IgD-negative memory B cell (primary cell): ENCODE results near the gene UVRAG. TPM values are rescaled to one million over a fixed set of nuclear protein-coding genes. Genes with fewer than 3 reads are reported as not detected.

Source experiments
- H3K27ac Mint-ChIP-seq, 3 donors: one replicate each; pipeline ENCODE4 v1.8.0; 2020 to 2022; ENCODE audit warnings: mild to moderate bottlenecking in 3 of 3, mixed read lengths in 3 of 3, moderate library complexity in 1 of 3
- H3K27me3 Mint-ChIP-seq: one replicate; pipeline ENCODE4 v1.8.0; 2021; ENCODE audit warnings: mixed read lengths
- H3K36me3 Mint-ChIP-seq: one replicate; pipeline ENCODE4 v1.8.0; 2020; ENCODE audit warnings: mild to moderate bottlenecking, mixed read lengths
- H3K4me1 Mint-ChIP-seq, 3 donors: one replicate each; pipeline ENCODE4 v1.8.0; 2020 to 2022; ENCODE audit warnings: mixed read lengths in 3 of 3, mild to moderate bottlenecking in 1 of 3
- H3K4me3 Mint-ChIP-seq, 4 donors: one replicate each; pipeline ENCODE4 v1.8.0; 2020 to 2022; ENCODE audit warnings: mild to moderate bottlenecking in 4 of 4, mixed read lengths in 4 of 4, moderate library complexity in 3 of 4
- H3K9me3 Mint-ChIP-seq, 3 donors: one replicate each; pipeline ENCODE4 v1.8.0; 2020 to 2021; ENCODE audit warnings: mixed read lengths in 3 of 3, mild to moderate bottlenecking in 1 of 3
- polyA plus RNA-seq: library from polyadenylated mRNA; unstranded; fragments of 300-500 nt; fragmentation: Illumina TruSeq; gene quantifications from one replicate; pipeline ENCODE4 v1.2.3, GENCODE V29; 2021

Gene UVRAG
- polyA plus RNA-seq, 1 donor from 2014 or later = 79.9 TPM

- peaks cover 17 to 37% (median 33%) of the 10 kb centered on the region in 3 donors for H3K4me1 Mint-ChIP-seq
- no peaks in the 10 kb centered on the region for H3K9me3 Mint-ChIP-seq
Measured at GRCh38 chr11:75938543-75938942, 123.5 kb downstream of the UVRAG start.

GRCh38 chr11:75939516-75939915 is 124.5 kb downstream of the UVRAG start:
- no peaks in the 10 kb centered on the region for H3K9me3 Mint-ChIP-seq
- H3K27me3 Mint-ChIP-seq = no peaks in the 10 kb centered on the region
- peaks cover 20 to 38% (median 32%) of the 10 kb centered on the region in 3 donors for H3K4me1 Mint-ChIP-seq
- no peak overlapping the region for H3K4me3 Mint-ChIP-seq
- H3K27ac Mint-ChIP-seq = no peak overlapping the region
- H3K36me3 Mint-ChIP-seq = no peaks in the 10 kb centered on the region

More at GRCh38 chr11:75938543-75938942, 123.5 kb downstream of the UVRAG start:
- H3K27ac Mint-ChIP-seq = no peak overlapping the region
- H3K4me3 Mint-ChIP-seq = no peak overlapping the region
- no peaks in the 10 kb centered on the region for H3K27me3 Mint-ChIP-seq
- H3K36me3 Mint-ChIP-seq = no peaks in the 10 kb centered on the region

GRCh38 chr11:75939992-75940391 is 125.0 kb downstream of the UVRAG start:
- Mint-ChIP-seq H3K9me3 (no peaks in the 10 kb centered on the region), H3K36me3 (no peaks in the 10 kb centered on the region), H3K4me1 (peaks cover 21 to 37% (median 31%) of the 10 kb centered on the region in 3 donors), H3K4me3 (peak overlapping the region in 1 of 4 donors; percentile 53), H3K27me3 (no peaks in the 10 kb centered on the region), H3K27ac (no peak overlapping the region)

- H3K4me3 Mint-ChIP-seq = no peak overlapping the region
- H3K9me3 Mint-ChIP-seq = no peaks in the 10 kb centered on the region
- peaks cover 25 to 45% (median 31%) of the 10 kb centered on the region in 3 donors for H3K4me1 Mint-ChIP-seq
- H3K27ac Mint-ChIP-seq = no peak overlapping the region
- no peaks in the 10 kb centered on the region for H3K36me3 Mint-ChIP-seq
- no peaks in the 10 kb centered on the region for H3K27me3 Mint-ChIP-seq
Measured at GRCh38 chr11:75940911-75941310, 125.9 kb downstream of the UVRAG start.

- Mint-ChIP-seq H3K4me1 (peaks cover 24 to 50% (median 40%) of the 10 kb centered on the region in 3 donors), H3K9me3 (no peaks in the 10 kb centered on the region), H3K4me3 (no peak overlapping the region), H3K27ac (peak overlapping the region in 1 of 3 donors; percentile 42), H3K36me3 (no peaks in the 10 kb centered on the region), H3K27me3 (no peaks in the 10 kb centered on the region)
Measured at GRCh38 chr11:75944515-75944914, 129.5 kb downstream of the UVRAG start.

- peaks cover 25 to 51% (median 42%) of the 10 kb centered on the region in 3 donors for H3K4me1 Mint-ChIP-seq
- H3K4me3 Mint-ChIP-seq = no peak overlapping the region
- no peaks in the 10 kb centered on the region for H3K9me3 Mint-ChIP-seq
Measured at GRCh38 chr11:75945446-75945845, 130.4 kb downstream of the UVRAG start.

GRCh38 chr11:75945947-75946346 is 130.9 kb downstream of the UVRAG start:
- Mint-ChIP-seq H3K9me3 (no peaks in the 10 kb centered on the region), H3K27me3 (no peaks in the 10 kb centered on the region), H3K4me1 (peaks cover 27 to 48% (median 46%) of the 10 kb centered on the region in 3 donors), H3K27ac (peak overlapping the region in 1 of 3 donors; percentile 45), H3K4me3 (peak overlapping the region in 1 of 4 donors; percentile 34), H3K36me3 (no peaks in the 10 kb centered on the region)

More at GRCh38 chr11:75945446-75945845, 130.4 kb downstream of the UVRAG start:
- peak overlapping the region in 1 of 3 donors; percentile 42 for H3K27ac Mint-ChIP-seq
- H3K27me3 Mint-ChIP-seq = no peaks in the 10 kb centered on the region
- no peaks in the 10 kb centered on the region for H3K36me3 Mint-ChIP-seq

GRCh38 chr11:75946531-75947530 is 131.8 kb downstream of the UVRAG start:
- no peaks in the 10 kb centered on the region for H3K9me3 Mint-ChIP-seq
- H3K27me3 Mint-ChIP-seq = no peaks in the 10 kb centered on the region
- peaks cover 25 to 47% (median 46%) of the 10 kb centered on the region in 3 donors for H3K4me1 Mint-ChIP-seq
- H3K27ac Mint-ChIP-seq = peak overlapping the region; percentile 14 to 45 (median 37)
- peak overlapping the region in 1 of 4 donors; percentile 34 for H3K4me3 Mint-ChIP-seq
- H3K36me3 Mint-ChIP-seq = no peaks in the 10 kb centered on the region

GRCh38 chr11:75949023-75949672 is 134.1 kb downstream of the UVRAG start:
- Mint-ChIP-seq H3K9me3 (no peaks in the 10 kb centered on the region), H3K27me3 (no peaks in the 10 kb centered on the region), H3K4me1 (peaks cover 27 to 57% (median 40%) of the 10 kb centered on the region in 3 donors), H3K36me3 (no peaks in the 10 kb centered on the region), H3K27ac (no peak overlapping the region), H3K4me3 (no peak overlapping the region)

GRCh38 chr11:75950141-75950540 is 135.1 kb downstream of the UVRAG start:
- Mint-ChIP-seq H3K36me3 (no peaks in the 10 kb centered on the region), H3K27me3 (no peaks in the 10 kb centered on the region), H3K27ac (no peak overlapping the region), H3K4me1 (peaks cover 30 to 56% (median 34%) of the 10 kb centered on the region in 3 donors), H3K9me3 (no peaks in the 10 kb centered on the region), H3K4me3 (no peak overlapping the region)

- H3K27me3 Mint-ChIP-seq = no peaks in the 10 kb centered on the region
- H3K36me3 Mint-ChIP-seq = peaks cover 4% of the 10 kb centered on the region
- H3K4me3 Mint-ChIP-seq = no peak overlapping the region
- peaks cover 28 to 51% (median 31%) of the 10 kb centered on the region in 3 donors for H3K4me1 Mint-ChIP-seq
- H3K27ac Mint-ChIP-seq = no peak overlapping the region
- H3K9me3 Mint-ChIP-seq = no peaks in the 10 kb centered on the region
Measured at GRCh38 chr11:75954039-75954438, 139.0 kb downstream of the UVRAG start.

GRCh38 chr11:75955443-75955842 is 140.4 kb downstream of the UVRAG start:
- Mint-ChIP-seq H3K36me3 (peaks cover 4% of the 10 kb centered on the region), H3K4me1 (peaks cover 28 to 55% (median 33%) of the 10 kb centered on the region in 3 donors), H3K4me3 (no peak overlapping the region), H3K27ac (no peak overlapping the region), H3K27me3 (no peaks in the 10 kb centered on the region), H3K9me3 (no peaks in the 10 kb centered on the region)

- H3K4me3 Mint-ChIP-seq = no peak overlapping the region
- no peak overlapping the region for H3K27ac Mint-ChIP-seq
Measured at GRCh38 chr11:75959540-75959939, 144.5 kb downstream of the UVRAG start.

GRCh38 chr11:75964071-75964470 is 149.1 kb downstream of the UVRAG start:
- H3K36me3 Mint-ChIP-seq = no peaks in the 10 kb centered on the region
- H3K27ac Mint-ChIP-seq = peak overlapping the region in 1 of 3 donors; percentile 12
- no peaks in the 10 kb centered on the region for H3K27me3 Mint-ChIP-seq
- H3K4me1 Mint-ChIP-seq = peaks cover 16 to 42% (median 36%) of the 10 kb centered on the region in 3 donors
- no peak overlapping the region for H3K4me3 Mint-ChIP-seq
- no peaks in the 10 kb centered on the region for H3K9me3 Mint-ChIP-seq

More at GRCh38 chr11:75959540-75959939, 144.5 kb downstream of the UVRAG start:
- Mint-ChIP-seq H3K4me1 (peaks cover 12 to 39% (median 25%) of the 10 kb centered on the region in 3 donors), H3K36me3 (peaks cover 4% of the 10 kb centered on the region), H3K9me3 (no peaks in the 10 kb centered on the region), H3K27me3 (no peaks in the 10 kb centered on the region)
